Caco-2 (cell line): ENCODE measurements around the gene FRMD3. TPM values are rescaled to one million over a fixed set of nuclear protein-coding genes. Genes with fewer than 3 reads are reported as not detected.

ENCODE experiments used
- BruUV-seq: library from RNA; stranded (reverse); fragments of 400-500 nt; replicated peaks from 2 replicates; lab custom pipeline; 2021; lab: Mats Ljungman, UMichigan
- CTCF ChIA-PET: fragments of 300-600 bp; sonication (Branson Sonifier 250); formaldehyde crosslinking; loops from one replicate; lab custom pipeline; 2022; ENCODE audit warnings: antibody characterized with exemption; lab: Charles Lee
- POLR2A ChIA-PET: fragments of 300-600 bp; sonication (Branson Sonifier 250); formaldehyde crosslinking; loops from one replicate; lab custom pipeline; 2022; ENCODE audit warnings: antibody characterized with exemption; lab: Charles Lee
- DNase-seq, 2 experiments: peaks; one replicate each; pipeline versions ENCODE4 v3.0.0 to v3.0.0-alpha.2; 2020 to 2022
- H3K27me3 ChIP-seq: replicated peaks from 2 replicates; pipeline ENCODE4 v1.6.0; 2011; ENCODE audit warnings: low read length; ENCODE audit not compliant: control insufficient read depth, insufficient read depth
- H3K36me3 ChIP-seq: 2 replicates; pipeline ENCODE4 v1.5.1; 2011; ENCODE audit warnings: low read length; ENCODE audit not compliant: control insufficient read depth, insufficient read depth
- H3K4me1 ChIP-seq: fragments of 250-450 bp; sonication (Bioruptor Pico); 2 replicates; pipeline ENCODE4 v1.5.1; 2020; ENCODE audit warnings: mild to moderate bottlenecking
- H3K4me3 ChIP-seq: 2 replicates; pipeline ENCODE4 v1.5.1; 2011; ENCODE audit warnings: low read depth, mild to moderate bottlenecking, control low read depth, low read length
- H3K9me3 ChIP-seq: fragments of 250-450 bp; sonication (Bioruptor Pico); 2 replicates; pipeline ENCODE4 v1.5.1; 2020; ENCODE audit warnings: mild to moderate bottlenecking, moderate library complexity
- H3K27ac Mint-ChIP-seq: one replicate; pipeline ENCODE4 v1.8.0; 2022; ENCODE audit warnings: mixed read lengths; ENCODE audit not compliant: unreplicated experiment
- H3K27me3 Mint-ChIP-seq: one replicate; pipeline ENCODE4 v1.8.0; 2022; ENCODE audit warnings: mixed read lengths; ENCODE audit not compliant: insufficient read depth, unreplicated experiment
- H3K36me3 Mint-ChIP-seq: one replicate; pipeline ENCODE4 v1.8.0; 2022; ENCODE audit warnings: mild to moderate bottlenecking, mixed read lengths; ENCODE audit not compliant: insufficient read depth, unreplicated experiment
- H3K4me1 Mint-ChIP-seq: one replicate; pipeline ENCODE4 v1.8.0; 2022; ENCODE audit warnings: low read depth, mixed read lengths; ENCODE audit not compliant: unreplicated experiment
- H3K4me3 Mint-ChIP-seq: one replicate; pipeline ENCODE4 v1.8.0; 2022; ENCODE audit warnings: mild to moderate bottlenecking, moderate library complexity, mixed read lengths; ENCODE audit not compliant: unreplicated experiment
- H3K9me3 Mint-ChIP-seq: one replicate; pipeline ENCODE4 v1.8.0; 2022; ENCODE audit warnings: mixed read lengths; ENCODE audit not compliant: unreplicated experiment
- intact Hi-C: fragments of 100-400 bp; cut with micrococcal nuclease; formaldehyde crosslinking; loops from one replicate; pipeline ENCODE4 v1.10.0; 2022; ENCODE audit not compliant: unreplicated experiment
- total RNA-seq: library from RNA; stranded (reverse); gene quantifications from 2 replicates; pipeline ENCODE4 v1.2.3, GENCODE V29; 2022
- TF ChIP-seq, protein P1 (sequence below), 2 experiments: fragments of 200-600 bp in 1 of 2; IDR thresholded peaks; 1 replicate in 1 of 2; 2 replicates in 1 of 2; pipeline versions ENCODE4 v1.5.1 to v1.8.0; 2011 to 2022; ENCODE audit warnings: antibody characterized with exemption in 1 of 2, control low read depth in 1 of 2, inconsistent platforms in 1 of 2, low read depth in 1 of 2, low read length in 1 of 2, mild to moderate bottlenecking in 1 of 2, moderate library complexity in 1 of 2; ENCODE audit not compliant: insufficient read depth in 1 of 2, severe bottlenecking in 1 of 2, unreplicated experiment in 1 of 2

The FRMD3 gene
- total RNA-seq, 1 experiment from 2014 or later = not detected

DNA sequence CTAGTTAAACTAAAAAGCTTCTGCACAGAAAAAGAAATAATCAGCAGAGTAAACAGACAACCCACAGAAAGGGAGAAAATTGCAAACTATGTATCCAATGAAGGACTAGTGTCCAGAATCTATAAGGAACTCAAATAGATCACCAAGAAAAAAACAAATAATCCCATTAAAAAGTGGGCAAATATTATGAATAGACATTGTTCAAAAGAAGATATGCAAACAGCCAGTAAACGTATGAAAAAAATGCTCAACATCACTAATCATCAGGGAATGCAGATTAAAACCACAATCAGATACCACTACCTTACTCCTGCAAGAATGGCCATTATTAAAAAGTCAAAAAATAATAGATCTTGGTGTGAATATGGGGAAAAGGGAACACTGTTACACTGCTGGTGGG, 119.9 kb downstream of the FRMD3 start:
- no peaks in the 10 kb centered on the region for H3K9me3 ChIP-seq
- ChIA-PET POLR2A (no interaction called here), CTCF (no interaction called here)
- intact Hi-C loops = no loop called here
- H3K36me3 Mint-ChIP-seq = no peaks in the 10 kb centered on the region
- no peak overlapping the region for H3K27ac Mint-ChIP-seq
- TF ChIP-seq, protein P1, sequence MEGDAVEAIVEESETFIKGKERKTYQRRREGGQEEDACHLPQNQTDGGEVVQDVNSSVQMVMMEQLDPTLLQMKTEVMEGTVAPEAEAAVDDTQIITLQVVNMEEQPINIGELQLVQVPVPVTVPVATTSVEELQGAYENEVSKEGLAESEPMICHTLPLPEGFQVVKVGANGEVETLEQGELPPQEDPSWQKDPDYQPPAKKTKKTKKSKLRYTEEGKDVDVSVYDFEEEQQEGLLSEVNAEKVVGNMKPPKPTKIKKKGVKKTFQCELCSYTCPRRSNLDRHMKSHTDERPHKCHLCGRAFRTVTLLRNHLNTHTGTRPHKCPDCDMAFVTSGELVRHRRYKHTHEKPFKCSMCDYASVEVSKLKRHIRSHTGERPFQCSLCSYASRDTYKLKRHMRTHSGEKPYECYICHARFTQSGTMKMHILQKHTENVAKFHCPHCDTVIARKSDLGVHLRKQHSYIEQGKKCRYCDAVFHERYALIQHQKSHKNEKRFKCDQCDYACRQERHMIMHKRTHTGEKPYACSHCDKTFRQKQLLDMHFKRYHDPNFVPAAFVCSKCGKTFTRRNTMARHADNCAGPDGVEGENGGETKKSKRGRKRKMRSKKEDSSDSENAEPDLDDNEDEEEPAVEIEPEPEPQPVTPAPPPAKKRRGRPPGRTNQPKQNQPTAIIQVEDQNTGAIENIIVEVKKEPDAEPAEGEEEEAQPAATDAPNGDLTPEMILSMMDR (IDR thresholded peaks at IDR 0.05; ENCODE audit: insufficient read depth in 1 of 2, low read depth in 1 of 2, low read length in 1 of 2, severe bottlenecking in 1 of 2, unreplicated experiment in 1 of 2) = no peak
- H3K4me1 Mint-ChIP-seq = no peaks in the 10 kb centered on the region
- H3K4me3 Mint-ChIP-seq = no peak overlapping the region
- no peaks in the 10 kb centered on the region for H3K4me1 ChIP-seq
- no TSS peak for BruUV-seq
- H3K4me3 ChIP-seq = no peak overlapping the region
- H3K36me3 ChIP-seq = no peaks in the 10 kb centered on the region
- no peak for DNase-seq
- H3K27me3 ChIP-seq = no peaks in the 10 kb centered on the region
- H3K27me3 Mint-ChIP-seq = peaks cover 9% of the 10 kb centered on the region
- peaks cover 8% of the 10 kb centered on the region for H3K9me3 Mint-ChIP-seq

DNA sequence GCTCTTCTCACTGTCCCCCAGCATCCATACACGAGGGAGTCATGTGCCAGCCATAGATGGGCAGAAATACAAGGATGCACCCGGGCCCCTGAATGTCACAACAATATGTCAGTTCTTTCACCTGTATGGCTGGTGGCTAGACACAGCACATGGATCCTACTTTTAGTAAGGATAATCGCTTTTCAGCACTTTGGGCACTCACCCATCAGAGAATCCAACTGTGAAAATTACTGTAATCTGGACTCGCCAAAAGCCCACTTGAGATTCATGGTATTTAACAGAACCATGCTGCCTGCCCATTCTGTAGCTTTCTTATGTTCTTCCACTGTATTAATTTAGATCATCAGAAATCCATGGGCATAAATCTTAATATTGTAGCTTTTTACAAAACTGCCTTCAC, 124.8 kb downstream of the FRMD3 start:
- no peaks in the 10 kb centered on the region for H3K36me3 Mint-ChIP-seq
- TF ChIP-seq, protein P1 (IDR thresholded peaks at IDR 0.05; ENCODE audit: insufficient read depth in 1 of 2, low read depth in 1 of 2, low read length in 1 of 2, severe bottlenecking in 1 of 2, unreplicated experiment in 1 of 2) = no peak
- peaks cover 8% of the 10 kb centered on the region for H3K9me3 Mint-ChIP-seq
- Histone ChIP-seq H3K4me1 (no peaks in the 10 kb centered on the region), H3K9me3 (no peaks in the 10 kb centered on the region), H3K36me3 (no peaks in the 10 kb centered on the region), H3K4me3 (no peak overlapping the region), H3K27me3 (no peaks in the 10 kb centered on the region)
- no peak for DNase-seq
- no peak overlapping the region for H3K27ac Mint-ChIP-seq
- no peaks in the 10 kb centered on the region for H3K4me1 Mint-ChIP-seq
- H3K27me3 Mint-ChIP-seq = peaks cover 5% of the 10 kb centered on the region
- H3K4me3 Mint-ChIP-seq = no peak overlapping the region
- CTCF ChIA-PET = no interaction called here
- POLR2A ChIA-PET = no interaction called here
- intact Hi-C loops = no loop called here
- BruUV-seq = no TSS peak

DNA sequence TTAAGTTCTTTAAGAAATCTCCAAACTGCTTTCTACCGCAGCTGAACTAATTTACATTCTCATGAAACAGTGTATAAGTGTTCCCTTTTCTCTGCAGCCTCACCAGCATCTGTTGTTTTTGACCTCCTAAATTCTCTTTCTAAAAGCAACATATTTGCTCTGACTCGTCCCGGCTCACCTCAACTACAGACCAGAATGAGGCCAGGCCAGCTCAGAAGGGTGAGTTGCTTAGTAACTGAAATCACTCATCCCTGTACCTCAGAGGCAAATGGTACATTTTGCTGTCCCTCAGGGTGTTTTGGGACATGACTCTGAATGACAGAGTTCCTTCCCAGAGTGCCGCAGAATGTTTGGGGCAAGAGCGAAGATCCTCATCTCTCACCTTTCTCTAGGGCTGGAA, 127.5 kb downstream of the FRMD3 start:
- DNase-seq = no peak
- H3K36me3 ChIP-seq = no peaks in the 10 kb centered on the region

More for the DNA sequence above, 127.5 kb downstream of the FRMD3 start:
- Histone ChIP-seq H3K27me3 (no peaks in the 10 kb centered on the region), H3K4me3 (no peak overlapping the region), H3K4me1 (no peaks in the 10 kb centered on the region), H3K9me3 (no peaks in the 10 kb centered on the region)
- Mint-ChIP-seq H3K36me3 (no peaks in the 10 kb centered on the region), H3K4me3 (no peak overlapping the region), H3K9me3 (no peaks in the 10 kb centered on the region), H3K27ac (no peak overlapping the region), H3K27me3 (peaks cover 2% of the 10 kb centered on the region), H3K4me1 (no peaks in the 10 kb centered on the region)
- ChIA-PET POLR2A (no interaction called here), CTCF (no interaction called here)
- BruUV-seq = no TSS peak
- TF ChIP-seq, protein P1 (IDR thresholded peaks at IDR 0.05; ENCODE audit: insufficient read depth in 1 of 2, low read depth in 1 of 2, low read length in 1 of 2, severe bottlenecking in 1 of 2, unreplicated experiment in 1 of 2) = no peak
- intact Hi-C loops = no loop called here
